GM21447 (cell line): ENCODE results near the gene CAV1.

ENCODE experiments used
- ATAC-seq: cut with Tn5 transposase; IDR thresholded peaks from one replicate; pipeline ENCODE4 v1.9.1; 2021; ENCODE audit not compliant: unreplicated experiment

Gene CAV1

DNA sequence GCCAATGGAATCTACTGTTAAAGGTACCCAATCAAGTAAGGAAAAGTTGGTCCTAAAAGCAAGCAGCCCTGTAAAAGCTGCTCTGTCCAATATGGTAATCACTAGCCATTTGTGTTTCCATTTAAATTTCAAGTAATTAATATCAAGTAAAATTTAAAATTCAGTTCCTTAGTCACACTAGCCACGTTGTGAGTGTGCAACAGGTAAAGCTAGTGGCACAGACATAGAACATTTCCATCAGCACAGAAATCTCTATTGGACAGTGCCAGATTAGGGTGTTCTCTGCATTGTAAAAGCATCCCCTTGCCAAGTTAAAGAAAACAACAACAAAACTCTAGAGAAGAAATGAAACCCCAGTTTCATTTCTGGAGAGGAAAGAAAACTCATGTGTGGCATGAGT, 4.4 kb downstream of the CAV1 start:
- no peak for ATAC-seq

DNA sequence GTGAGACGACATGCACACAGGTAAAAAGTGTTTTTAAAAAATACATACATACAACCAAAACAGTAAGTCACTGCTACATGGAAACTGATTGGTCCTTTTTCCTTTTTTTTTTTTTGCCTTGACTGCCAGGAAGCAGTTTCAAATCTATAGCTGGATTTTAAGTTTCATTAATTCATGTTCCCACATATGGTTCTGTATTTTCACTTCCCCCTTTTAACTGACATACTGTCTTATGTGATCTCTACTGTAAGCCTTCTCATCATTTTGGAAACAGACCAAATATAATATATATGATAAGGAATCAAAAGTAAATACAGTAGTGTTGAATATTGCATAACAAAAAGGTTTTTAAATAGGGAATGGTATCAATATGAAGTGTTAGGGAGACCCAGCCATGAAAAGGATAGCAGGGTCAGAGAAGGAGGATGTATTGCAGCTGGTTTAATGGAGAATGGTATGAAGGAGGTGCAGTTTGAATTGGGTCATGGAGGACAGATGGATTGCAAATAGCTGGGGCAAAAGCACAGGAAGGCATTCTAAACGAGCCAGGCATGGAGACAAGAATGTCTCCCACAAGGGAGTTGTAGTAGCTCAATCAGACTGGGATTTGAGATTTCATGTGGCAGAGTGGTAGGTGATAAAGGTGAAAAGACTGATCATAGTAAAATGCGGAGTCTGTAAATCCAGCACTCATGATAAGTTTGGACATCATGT, 5.4 kb downstream of the CAV1 start:
- ATAC-seq: no peak

DNA sequence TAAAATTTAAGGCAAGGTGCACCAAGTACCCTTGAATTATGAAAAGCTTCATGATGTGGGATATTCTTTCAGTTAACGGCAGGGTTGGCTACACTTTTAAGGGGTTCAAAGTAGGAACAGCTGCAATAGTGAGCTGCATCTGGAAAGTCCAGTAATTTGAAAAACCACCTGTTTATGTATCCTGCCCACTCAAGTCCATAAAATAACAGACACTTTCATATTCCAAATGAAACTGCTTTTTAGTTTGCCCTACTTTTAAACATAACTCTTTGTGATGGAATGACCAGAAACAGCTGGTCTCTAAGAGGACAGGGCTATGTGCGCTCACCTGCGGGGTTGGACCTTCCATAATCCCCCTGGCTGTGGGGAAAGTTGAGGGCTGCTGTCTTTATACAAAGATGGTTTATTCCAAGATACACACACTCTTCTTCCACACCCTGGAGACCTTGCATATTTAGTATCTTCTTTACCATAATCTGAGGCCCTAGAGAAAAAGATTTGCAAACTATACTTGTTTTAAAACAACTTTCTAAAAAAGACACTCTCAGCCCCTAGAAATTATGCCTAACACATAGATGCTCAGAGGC, 7.4 kb downstream of the CAV1 start:
- ATAC-seq: no peak

DNA sequence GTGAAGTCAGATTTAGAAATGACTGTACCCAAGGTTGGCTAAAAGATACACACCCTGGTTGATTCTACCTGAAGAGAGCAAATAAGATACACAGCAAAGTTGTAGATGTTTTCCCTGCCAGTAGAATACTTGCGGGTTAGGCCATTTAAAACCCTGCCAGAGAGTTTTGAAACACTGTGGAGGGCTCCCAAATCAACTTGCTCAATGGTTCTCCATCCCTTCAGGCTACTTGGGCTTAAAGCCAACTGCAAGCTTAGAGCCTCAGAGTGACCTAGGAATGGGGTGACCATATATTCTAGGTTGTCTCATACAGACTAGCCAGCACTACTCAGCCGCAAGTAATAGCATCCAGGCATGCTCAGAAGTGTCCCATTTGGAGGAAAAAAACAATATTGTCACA, 10.0 kb downstream of the CAV1 start:
- ATAC-seq: no peak

DNA sequence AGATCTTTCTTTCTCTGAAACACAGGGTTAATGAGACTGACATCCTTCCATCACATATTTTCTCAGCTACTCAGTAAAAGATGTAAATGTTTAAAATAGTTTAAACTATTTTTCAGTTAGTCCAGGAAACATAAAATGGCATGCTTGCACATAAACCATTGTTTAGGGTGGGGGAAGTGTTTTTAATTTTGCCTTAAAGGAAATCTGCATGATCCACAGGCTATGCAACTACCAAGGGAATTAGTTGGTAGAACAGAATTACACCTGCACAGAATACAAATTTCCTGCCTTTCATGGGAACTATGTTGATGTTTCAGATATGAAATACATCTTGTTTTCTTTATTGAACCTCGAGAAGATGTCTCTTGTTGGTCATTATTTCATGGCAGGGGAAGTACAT, 10.6 kb downstream of the CAV1 start:
- no peak for ATAC-seq

DNA sequence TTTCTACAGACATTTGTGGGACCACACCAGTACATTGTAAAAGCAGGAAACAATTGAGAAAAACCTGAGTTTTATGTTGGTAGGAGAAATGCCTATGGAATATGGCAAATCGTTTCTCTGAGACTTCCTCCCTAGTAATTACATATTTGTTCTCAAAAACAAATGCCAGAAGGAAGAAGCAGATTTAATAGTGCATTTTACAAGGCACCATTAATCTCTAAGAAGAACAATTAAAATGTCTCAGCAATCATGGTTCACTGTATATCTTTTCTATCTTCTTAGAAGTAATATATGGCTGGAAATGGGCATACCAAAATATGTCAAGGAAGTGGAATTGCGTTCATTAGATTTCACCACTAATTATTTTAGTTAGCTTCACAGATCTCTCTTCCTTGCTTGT, 13.3 kb downstream of the CAV1 start:
- no peak for ATAC-seq

DNA sequence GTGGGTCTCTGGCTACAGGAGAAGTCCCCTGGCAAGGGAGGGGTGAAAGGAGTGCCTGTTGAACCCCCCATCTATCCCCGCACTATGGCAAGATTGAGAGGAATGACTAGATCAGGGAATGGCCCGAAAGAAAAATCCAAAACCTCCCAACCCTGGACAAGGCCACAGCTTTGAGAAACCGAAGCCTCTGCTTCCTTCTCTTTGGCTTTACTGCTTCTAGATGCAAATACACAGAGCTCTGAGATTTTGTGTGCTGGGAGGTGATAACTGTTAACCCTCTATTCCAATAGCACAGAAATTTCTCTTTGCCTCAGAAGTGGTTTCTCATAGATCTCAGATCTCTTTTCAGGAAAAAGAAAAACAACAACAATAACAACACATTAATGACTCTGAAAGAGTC, 15.0 kb downstream of the CAV1 start:
- no peak for ATAC-seq

DNA sequence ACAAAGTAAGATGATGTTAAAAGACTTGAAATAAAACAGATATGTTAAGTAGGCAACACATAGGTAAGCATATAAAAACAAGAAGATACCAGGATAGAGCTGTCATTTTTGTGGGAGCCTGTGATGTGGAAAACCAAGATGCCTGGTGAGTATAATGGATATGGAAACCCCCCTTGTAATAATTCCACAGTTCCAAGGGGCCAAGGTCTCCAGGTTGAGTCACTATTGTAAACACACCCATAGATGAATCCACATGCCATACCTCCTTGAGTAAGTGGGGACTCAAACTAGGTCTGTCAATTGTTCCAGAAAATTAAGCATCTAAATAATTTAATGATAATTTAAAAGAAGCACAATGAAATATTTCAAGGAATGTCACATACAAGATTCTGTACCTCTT, 15.9 kb downstream of the CAV1 start:
- ATAC-seq: no peak

DNA sequence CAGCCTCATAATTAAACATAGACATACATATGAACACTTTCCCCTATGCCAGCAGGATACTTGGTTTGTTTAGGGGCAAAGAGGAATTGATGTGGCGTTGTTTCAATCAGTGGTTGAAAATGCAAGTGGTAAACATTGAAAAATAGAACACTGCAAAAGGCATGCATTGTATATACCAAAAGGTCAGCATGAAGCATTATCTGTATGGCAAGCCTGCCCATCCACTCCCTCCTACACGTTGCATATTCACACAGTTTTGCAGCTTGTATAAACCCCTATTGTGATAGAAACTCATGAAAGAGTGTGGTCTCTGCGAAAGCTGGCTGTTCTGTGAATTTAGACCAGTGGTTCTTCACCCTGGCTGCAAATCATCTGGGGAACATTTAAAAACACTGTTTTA, 17.1 kb downstream of the CAV1 start:
- no peak for ATAC-seq

DNA sequence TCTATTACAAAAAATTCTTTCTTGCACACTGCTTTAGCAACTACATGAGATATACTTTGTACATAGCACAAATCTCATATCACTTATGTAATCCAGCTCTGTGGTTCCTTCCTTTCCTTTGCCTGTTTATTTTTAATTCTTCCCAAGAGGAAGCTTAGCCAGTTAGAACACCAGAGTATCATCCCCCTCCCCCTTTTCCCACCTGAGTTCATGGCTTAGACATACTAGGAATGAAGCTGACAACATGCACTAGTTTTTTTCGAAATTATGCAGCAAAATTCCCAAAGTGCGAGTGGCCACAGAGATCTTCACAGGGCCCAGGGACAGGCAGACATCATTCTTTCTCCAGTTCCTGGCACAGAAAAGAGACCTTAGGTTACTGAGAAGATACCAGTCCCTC, 17.8 kb downstream of the CAV1 start:
- no peak for ATAC-seq

DNA sequence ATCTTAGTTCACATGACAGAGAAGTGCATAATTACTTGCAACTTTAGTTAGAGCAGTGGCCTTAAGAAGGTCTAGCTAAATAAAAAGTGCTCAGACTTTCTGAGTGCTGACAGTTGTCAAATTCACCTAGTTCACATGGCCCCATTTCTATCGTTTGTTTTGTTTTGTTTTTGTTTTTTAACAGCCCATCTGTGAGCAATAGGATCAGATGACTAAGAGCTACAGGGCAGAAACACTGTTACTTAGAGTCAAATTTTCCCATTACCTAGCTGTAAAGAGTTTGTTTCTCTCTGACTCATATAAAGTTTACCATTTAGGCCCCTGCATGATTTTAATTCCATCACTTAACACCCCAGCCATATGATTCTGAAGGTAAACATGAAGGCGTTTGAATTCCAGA, 18.8 kb downstream of the CAV1 start:
- ATAC-seq: no peak

DNA sequence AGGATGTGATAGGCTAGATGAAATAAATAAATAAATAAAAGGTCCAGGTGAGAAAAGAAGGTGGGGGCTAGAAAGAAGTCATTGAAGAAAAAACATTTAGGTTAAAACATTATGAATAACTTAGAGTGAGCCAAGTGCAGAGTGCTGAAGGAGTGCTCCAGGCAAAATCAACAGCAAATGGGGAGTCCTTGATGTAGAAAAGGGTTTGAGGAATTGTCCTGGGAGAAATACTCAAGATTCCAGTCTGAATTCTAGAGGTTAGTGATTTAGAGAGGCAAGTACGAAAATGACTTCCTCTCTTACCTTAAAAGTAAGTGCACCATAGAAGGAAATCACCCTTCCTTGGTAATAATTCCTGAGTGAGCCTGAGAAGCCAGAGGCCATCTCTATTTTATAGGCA, 19.7 kb downstream of the CAV1 start:
- no peak for ATAC-seq

DNA sequence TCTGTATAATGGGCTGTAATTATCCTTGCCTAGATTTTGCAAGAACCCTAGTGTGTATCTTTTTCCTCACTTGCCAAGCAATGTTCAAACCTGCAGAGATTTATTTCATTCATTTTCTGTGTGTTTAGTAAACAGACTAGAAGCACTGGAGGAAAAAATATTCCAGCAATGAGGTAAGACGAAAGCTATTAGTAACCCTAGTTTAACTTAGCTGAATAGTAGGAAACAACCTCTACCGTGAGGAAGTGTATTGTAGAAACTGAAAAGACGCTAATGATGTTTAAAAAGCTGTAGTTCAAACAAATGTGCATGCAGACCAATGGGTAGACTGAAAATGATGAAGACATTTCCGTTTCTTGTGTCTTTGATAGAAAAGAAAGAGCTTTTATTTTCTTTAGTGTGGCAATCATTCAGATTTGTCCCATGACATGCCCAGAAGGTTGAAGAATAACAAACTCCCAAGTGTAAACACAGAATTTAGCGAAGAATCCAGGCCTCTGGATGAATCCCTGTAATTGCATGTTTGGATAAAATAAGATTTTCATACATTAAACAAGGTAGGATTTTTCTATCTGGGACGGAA, 20.7 kb downstream of the CAV1 start:
- ATAC-seq: no peak

DNA sequence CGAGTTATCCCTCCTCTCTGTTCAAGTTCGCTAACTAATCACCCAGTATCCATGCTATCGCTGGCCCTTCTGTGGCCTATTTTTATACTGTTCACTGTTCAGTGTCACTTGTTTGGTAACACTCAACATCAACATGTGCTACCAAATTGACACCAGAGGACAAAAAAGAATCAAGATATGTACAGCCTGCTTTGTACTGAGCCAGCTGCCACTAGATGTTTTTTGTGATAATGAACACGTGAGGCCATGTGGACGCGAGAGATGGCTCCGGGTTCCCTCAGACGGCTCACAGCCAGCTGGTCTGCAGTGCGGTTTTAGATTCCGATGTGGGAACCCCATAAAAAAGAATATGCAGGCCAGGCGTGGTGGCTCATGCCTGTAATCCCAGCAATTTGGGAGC, 21.2 kb downstream of the CAV1 start:
- no peak for ATAC-seq

DNA sequence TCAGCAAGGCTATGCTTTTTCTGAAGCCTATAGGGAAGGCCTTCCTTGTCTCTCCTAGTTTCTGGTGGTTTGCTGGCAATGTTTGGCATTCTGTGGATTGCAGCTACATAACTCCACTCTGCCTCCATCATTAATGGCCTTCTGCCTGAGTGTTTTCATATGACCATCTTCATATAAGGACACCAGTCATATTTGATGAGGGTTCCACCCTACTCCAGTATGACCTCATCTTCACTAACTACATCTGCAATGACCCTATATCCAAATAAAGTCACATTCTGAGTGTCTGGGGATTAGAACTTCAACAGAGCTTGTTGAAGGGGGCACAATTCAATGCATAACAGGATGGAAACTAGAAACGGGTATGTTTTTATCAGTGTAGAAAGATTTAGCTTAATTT, 22.1 kb downstream of the CAV1 start:
- ATAC-seq: no peak

DNA sequence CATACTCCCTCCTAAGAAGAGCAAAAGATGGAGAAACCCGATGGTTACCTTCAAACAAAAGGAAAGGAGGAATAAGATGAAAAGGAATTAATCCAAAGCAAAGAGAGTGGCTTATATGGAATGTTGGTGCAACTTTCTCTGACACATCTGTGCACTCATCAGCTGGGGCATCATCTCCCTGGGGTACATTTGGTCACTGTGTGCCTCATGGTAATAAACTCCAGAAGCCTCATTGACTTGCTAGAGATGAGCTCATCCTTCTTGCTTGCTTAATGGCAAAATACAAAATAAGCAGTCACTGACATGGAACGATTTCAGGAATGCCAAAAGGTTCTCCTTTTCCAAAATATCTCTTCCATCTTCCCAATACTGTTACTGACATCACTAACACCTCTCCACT, 22.5 kb downstream of the CAV1 start:
- ATAC-seq: no peak

DNA sequence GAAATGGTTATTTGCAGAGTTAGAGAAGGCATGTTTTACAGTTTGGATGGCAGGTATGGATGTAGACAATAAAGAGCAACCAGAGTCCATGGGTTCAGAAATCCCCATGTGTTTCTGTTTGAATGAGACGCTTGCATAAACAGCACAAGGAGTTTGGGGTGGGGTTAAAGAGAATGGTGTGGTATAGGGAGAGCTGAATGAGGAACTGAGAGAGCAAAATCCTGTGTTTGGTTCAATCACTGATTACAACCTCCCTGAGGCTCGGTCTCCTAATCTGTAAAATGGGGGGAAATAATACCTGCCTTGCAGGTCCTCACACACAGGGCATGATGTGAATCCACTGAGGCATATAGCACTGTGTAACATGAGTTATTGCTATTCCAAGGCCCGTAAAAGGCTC, 23.7 kb downstream of the CAV1 start:
- ATAC-seq: peak; percentile 97

DNA sequence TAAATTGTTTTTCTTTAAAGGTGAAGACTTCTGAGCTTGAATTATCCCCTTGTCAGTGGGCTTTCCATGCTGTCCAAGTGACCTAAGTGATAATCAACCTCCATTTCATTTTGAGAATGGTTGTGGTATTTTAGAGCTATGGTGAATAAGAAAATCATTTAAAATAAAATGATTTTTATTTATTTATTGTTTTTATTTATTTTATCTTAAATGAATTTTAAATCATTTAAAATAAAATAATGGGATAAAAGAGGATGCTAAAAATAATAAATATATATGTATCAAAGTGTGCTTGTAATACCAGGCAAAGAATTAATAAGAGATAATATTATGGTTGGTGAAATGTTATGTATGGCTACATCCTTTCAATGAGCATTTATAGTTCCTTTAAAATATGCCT, 24.5 kb downstream of the CAV1 start:
- no peak for ATAC-seq

DNA sequence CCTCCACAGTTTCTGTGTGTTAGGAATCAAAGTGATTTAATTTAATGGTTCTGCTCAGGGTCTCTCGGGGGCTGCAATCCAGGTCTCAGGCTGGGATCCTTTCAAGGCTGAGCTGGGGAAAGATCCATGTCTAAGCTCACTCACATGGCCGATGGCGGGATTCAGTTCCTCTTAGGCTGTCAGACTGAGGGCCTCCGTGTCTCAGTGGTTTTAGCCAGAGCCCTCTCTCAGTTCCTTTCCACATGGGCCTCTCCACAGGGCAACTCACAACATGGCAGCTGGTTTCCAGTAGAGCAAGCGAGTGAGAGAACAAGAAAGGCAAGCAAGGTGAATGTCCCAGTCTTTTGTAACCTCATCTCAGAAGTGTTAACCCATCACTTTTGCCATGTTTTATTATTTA, 26.9 kb downstream of the CAV1 start:
- ATAC-seq: no peak

DNA sequence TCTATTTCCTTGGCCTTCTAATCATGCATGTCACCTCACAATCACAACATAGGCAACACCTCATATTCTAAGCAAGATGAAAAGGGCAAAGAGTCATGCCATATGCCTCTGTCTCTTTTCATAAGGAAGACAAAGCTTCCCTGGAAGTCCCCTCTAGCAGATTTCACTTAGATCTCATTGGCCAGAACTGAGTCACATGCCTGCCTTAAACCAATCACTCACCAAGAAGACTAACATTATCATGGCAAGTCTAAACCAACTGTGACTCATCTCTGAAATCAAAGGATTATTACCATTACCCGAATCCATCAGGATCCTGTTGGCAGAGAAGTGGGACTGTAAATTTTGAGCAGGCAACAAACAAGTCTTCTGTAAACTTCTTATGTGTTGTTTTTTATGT, 27.8 kb downstream of the CAV1 start:
- no peak for ATAC-seq

DNA sequence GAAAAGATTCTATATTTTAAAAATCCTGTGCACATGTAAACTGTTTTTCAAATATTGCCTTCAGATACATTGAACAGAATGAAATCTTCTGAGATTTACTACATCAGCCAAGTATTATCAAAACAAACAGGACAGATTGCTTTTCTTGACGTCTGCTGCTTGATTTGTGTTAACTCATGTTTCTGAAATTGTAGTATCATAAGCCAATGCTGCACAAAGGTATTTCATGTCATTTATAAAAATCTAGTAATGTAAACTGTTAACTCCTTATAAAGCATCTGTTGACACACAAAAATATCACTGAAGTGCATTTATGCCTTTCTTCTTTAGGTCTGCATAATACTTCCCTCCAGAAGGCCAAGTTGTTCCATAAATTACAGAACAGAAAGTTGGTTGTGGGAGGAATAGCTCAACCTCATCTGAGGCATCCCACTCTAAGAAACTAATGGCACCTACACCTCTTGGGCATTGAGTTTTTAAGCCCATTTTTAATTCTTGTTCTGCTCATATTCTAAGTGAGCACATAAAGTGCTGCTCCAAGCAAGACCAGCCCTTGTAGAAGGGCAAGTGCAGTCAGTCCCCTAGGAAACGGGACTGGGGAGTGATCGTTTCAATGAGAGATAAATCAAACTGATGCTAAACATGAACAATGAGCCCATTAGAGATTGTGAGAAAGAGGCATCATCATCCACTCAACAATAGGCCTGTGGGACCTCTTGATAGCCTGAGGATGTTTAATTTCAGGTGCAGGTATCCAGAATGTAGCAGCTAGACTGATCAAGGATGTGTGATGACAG, 28.5 kb downstream of the CAV1 start:
- no peak for ATAC-seq

DNA sequence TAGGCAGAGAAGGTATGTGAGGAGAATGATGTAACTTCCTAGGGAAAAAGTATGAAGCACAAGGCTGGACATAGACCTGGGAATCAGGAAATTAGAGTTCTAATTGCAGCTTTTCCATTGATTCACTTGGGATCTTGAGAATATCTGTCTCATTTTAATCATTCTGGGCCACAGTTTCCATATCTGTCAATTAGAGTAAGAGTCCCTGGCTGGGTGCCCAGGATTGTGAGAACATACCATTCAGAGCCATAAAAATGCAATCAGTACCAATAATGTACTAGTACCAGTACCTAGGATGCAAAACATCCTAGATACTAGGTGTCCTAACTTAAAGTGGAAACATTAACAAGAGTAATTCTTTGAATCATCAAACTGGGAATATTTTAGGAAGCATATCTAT, 29.6 kb downstream of the CAV1 start:
- ATAC-seq: no peak
